ENCODE measurements around the gene ASB16.
"Not testable (repeated sequence)": the region's sequence is repeated elsewhere in the genome, so short reads cannot be mapped to it uniquely, and the experiment has no call there.

Gene ASB16

GRCh38 chr17:44134752-44135568 is 35.5 kb upstream of the ASB16 start:
- no peak for ATAC-seq (replicated peaks)
- H3K36me3 Mint-ChIP-seq (ENCODE audit: insufficient read depth) = no peaks in the 10 kb centered on the region

GRCh38 chr17:44137891-44138709 is 32.4 kb upstream of the ASB16 start:
- Mint-ChIP-seq H3K9me3 (no peaks in the 10 kb centered on the region), H3K27me3 (peaks cover 17 to 22% of the 10 kb centered on the region in 2 donors), H3K27ac (no peak overlapping the region), H3K4me3 (no peak overlapping the region), H3K36me3 (ENCODE audit: insufficient read depth) (peaks cover 12% of the 10 kb centered on the region), H3K4me1 (ENCODE audit: low read depth in 2 of 2) (peaks cover 6 to 11% of the 10 kb centered on the region in 2 donors)
- ATAC-seq (replicated peaks) (peak; percentile 12), DNase-seq (no peak)

More at GRCh38 chr17:44134752-44135568, 35.5 kb upstream of the ASB16 start:
- no peak for DNase-seq
- Mint-ChIP-seq H3K4me3 (no peak overlapping the region), H3K27ac (no peak overlapping the region), H3K4me1 (ENCODE audit: low read depth in 2 of 2) (peaks cover 0 to 2% of the 10 kb centered on the region in 2 donors), H3K9me3 (no peaks in the 10 kb centered on the region), H3K27me3 (peaks cover 17 to 22% of the 10 kb centered on the region in 2 donors)

DNA sequence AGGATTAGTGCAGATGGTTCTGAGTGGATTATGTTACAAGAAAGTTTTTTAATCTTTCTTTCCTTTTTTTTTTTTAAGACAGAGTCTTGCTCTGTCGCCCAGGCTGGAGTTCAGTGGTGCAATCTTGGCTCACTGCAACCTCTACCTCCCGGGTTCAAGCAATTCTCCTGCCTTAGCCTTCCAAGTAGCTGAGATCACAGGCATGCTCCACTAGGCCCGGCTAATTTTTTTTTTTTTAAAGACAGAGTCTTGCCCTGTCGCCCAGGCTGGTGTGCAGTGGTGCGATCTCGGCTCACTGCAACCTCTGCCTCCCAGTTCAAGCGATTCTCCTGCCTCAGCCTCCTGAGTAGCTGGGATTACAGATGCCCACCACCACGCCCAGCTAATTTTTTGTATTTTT is 26.6 kb upstream of the ASB16 start:
- H3K9me3 Mint-ChIP-seq; H3K27me3 Mint-ChIP-seq; H3K4me1 Mint-ChIP-seq (ENCODE audit: low read depth in 2 of 2); ATAC-seq (replicated peaks); DNase-seq; H3K27ac Mint-ChIP-seq: not testable (repeated sequence)
- H3K4me3 Mint-ChIP-seq = peak overlapping the region in 1 of 2 donors; percentile 29
- peaks cover 12% of the 10 kb centered on the region for H3K36me3 Mint-ChIP-seq (ENCODE audit: insufficient read depth)

DNA sequence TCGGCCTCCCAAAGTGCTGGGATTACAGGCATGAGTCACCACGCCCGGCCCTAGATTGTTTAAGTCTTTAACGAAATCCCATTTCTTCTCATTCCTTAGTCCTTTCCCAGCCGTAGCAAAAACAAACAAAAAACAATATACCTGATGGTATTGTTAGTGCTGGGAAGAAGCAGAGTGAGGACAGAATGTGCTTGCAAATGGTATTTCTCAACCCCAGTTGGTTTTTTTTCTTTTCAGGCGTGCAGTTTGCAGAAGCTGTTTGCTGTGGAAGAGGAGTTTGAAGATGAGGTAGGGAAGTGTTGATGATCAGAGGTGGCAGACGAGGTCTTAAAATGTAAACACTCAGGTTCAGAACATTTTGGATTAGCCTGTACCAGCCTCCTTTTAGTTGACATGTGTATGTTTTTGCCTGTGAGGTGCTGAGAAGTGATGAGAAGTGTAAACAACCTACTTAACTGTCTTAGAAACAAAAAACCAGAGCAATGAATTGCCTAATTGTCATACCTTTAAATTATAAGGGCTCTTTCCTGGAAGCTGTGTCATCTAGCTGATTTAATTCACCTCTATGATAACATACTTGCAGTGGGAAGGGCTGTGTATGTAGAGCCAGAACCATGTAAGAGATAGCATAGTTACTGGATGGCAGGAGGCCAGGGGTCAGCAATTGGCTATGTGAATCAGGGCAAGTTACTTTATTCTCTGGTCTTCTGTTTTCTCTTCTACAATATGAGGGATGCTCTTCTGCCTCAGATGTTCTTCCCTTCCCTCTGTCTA is 25.4 kb upstream of the ASB16 start:
- Mint-ChIP-seq H3K9me3 (no peaks in the 10 kb centered on the region), H3K27me3 (no peaks in the 10 kb centered on the region), H3K4me1 (ENCODE audit: low read depth in 2 of 2) (peaks cover 9% of the 10 kb centered on the region in 2 donors), H3K36me3 (ENCODE audit: insufficient read depth) (peaks cover 12% of the 10 kb centered on the region), H3K4me3 (no peak overlapping the region), H3K27ac (no peak overlapping the region)
- ATAC-seq (replicated peaks) = no peak
- no peak for DNase-seq

DNA sequence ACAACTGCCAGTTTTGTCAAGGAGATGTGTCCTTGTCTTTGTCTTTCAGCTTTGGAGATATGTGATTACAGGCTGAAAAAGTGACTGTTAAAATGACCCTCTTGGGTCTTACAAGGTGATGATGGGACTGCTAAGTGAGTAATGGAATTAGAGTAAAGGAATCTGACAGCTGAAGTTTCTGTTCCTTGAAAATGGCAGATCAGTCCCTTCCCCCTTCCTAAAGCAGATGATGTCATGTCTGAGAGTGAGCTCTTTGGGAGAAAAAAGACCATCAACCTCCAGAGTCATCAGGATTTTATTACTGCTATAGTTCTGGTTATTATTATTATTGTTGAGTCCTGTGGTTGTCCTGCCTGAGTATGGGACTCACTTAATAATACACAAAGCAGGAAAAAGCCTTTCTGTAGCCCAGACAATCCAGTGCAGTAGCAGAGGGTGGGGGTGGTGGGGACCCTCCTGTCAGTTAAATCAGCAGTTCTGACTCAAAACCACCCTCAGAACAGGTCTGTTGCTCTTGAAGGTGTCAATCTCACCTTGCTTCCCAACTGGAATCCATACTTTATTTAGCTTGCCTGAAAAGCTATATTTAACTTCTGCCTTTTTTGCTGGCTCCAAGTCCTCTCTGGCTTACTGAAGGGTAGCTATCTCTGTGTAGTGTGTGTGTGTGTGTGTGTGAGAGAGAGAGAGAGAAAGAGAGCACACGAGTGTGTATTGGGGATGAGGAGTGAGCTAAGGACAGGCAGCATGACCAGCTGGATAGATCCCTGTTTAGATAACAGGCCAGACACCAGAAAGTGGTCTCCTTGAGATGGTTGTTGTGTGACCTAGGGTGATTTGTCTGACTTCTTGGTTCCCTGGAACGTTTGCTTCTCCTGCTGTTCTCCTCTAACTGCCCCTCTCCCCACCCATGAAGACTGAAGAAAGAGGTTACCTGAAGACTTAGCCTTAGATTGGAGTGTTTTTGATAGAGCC is 23.8 kb upstream of the ASB16 start:
- no peaks in the 10 kb centered on the region for H3K9me3 Mint-ChIP-seq
- no peak overlapping the region for H3K27ac Mint-ChIP-seq
- H3K27me3 Mint-ChIP-seq = no peaks in the 10 kb centered on the region
- no peak for DNase-seq
- peaks cover 2% of the 10 kb centered on the region for H3K36me3 Mint-ChIP-seq (ENCODE audit: insufficient read depth)
- ATAC-seq (replicated peaks) = no peak
- peaks cover 4 to 5% of the 10 kb centered on the region in 2 donors for H3K4me1 Mint-ChIP-seq (ENCODE audit: low read depth in 2 of 2)
- no peak overlapping the region for H3K4me3 Mint-ChIP-seq

- Mint-ChIP-seq H3K9me3 (no peaks in the 10 kb centered on the region), H3K27me3 (no peaks in the 10 kb centered on the region), H3K4me1 (ENCODE audit: low read depth in 2 of 2) (peaks cover 0 to 3% of the 10 kb centered on the region in 2 donors), H3K4me3 (no peak overlapping the region), H3K27ac (no peak overlapping the region), H3K36me3 (ENCODE audit: insufficient read depth) (peaks cover 1% of the 10 kb centered on the region)
- DNase-seq (no peak), ATAC-seq (replicated peaks) (no peak)
Measured at GRCh38 chr17:44147812-44148211, 22.7 kb upstream of the ASB16 start.

DNA sequence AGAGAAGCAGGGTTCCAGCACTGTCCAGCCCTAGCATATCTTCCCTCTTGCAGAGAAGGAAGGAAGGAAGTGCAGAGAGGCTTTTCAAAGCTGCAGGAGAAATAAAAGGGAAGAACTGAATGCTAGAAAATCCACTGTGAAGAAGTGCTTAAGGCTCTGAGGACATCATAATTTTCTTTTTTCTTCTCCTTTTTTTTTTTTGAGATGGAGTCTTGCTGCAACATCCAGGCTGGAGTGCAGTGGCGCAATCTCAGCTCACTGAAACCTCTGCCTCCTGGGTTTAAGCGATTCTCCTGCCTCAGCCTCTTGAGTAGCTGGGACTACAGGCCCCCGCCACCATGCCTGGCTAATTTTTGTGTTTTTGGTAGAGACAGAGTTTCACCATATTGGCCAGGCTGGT is 21.4 kb upstream of the ASB16 start:
- ATAC-seq (replicated peaks); H3K9me3 Mint-ChIP-seq; H3K4me1 Mint-ChIP-seq (ENCODE audit: low read depth in 2 of 2); DNase-seq; H3K27me3 Mint-ChIP-seq; H3K27ac Mint-ChIP-seq; H3K4me3 Mint-ChIP-seq; H3K36me3 Mint-ChIP-seq (ENCODE audit: insufficient read depth): not testable (repeated sequence)

DNA sequence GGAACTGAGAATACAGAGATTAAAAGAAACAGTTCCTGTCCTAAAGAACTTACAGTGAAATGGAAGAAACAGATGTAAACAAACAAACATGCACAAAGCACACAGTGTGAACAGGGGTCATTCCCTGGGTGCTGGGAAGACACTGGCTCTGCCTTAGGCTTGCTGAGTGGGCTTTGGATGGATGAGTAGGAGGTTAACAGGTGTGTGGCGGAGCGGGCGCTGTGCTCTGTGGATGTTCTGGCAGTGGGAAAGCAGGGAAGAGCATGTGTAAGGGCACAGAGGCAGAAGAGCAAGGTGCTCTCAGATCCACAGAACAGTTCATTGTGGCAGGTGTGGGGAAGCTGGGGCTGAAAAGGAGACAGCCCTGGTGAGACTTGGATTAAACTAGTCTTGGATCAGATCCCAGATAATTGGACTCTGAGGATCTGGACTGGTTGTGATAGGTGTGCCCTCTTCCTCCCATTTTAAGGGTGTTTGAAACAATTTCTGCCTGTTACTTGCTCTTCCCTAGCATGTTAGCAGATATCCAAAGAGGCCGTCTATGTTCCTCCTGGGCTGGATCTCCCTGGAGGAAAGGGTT is 20.7 kb upstream of the ASB16 start:
- DNase-seq (no peak), ATAC-seq (replicated peaks) (no peak)
- Mint-ChIP-seq H3K27me3 (no peaks in the 10 kb centered on the region), H3K4me3 (no peak overlapping the region), H3K27ac (no peak overlapping the region), H3K4me1 (ENCODE audit: low read depth in 2 of 2) (peaks cover 0 to 3% of the 10 kb centered on the region in 2 donors), H3K36me3 (ENCODE audit: insufficient read depth) (peaks cover 3% of the 10 kb centered on the region), H3K9me3 (no peaks in the 10 kb centered on the region)

DNA sequence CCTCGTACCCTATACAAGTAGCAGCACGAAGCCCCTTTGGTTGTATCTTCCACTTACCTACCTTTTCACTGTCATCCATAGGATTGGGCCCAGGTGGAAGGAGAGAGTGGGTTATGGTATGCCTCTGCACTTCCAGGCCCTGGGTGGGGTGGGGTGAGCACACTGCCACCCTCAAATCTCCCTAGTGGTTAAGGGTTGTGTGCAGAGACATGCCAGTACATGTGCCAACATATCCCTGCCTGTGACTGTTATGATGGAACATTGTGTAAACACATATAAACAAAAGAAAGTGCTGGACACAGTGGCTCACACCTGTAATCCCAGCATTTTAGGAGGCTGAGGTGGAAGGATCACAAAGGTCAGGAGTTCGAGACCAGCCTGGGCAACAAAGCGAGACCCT is 17.6 kb upstream of the ASB16 start:
- Mint-ChIP-seq H3K36me3 (ENCODE audit: insufficient read depth) (peaks cover 3% of the 10 kb centered on the region), H3K27ac (no peak overlapping the region)
- DNase-seq = no peak

DNA sequence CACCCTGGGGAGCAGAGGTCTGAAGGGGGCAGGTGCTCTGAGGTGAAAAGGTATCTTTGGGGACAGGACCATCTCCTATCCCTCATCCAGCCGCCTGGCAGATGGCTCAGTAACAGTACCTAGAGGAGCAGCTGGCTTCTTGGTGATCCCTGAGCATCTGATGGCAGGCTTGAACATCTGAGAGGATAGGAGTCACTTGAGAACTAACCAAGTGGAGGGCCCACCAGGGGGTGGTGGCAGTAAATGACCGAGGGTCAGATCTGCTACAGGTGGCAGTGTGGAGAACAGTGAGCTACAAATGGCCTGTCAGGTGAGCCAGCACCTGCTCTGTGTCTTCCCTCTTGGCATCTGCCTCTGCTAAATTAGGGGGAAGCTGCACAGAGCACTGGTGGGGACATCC is 15.0 kb upstream of the ASB16 start:
- peaks cover 3% of the 10 kb centered on the region for H3K36me3 Mint-ChIP-seq (ENCODE audit: insufficient read depth)
- H3K9me3 Mint-ChIP-seq = no peaks in the 10 kb centered on the region
- no peak overlapping the region for H3K4me3 Mint-ChIP-seq
- peaks cover 0 to 2% of the 10 kb centered on the region in 2 donors for H3K4me1 Mint-ChIP-seq (ENCODE audit: low read depth in 2 of 2)
- peak overlapping the region in 1 of 2 donors; percentile 28 for H3K27ac Mint-ChIP-seq
- DNase-seq = no peak
- no peak for ATAC-seq (replicated peaks)
- no peaks in the 10 kb centered on the region for H3K27me3 Mint-ChIP-seq

More for the DNA sequence above, 17.6 kb upstream of the ASB16 start:
- no peak for ATAC-seq (replicated peaks)
- Mint-ChIP-seq H3K27me3 (no peaks in the 10 kb centered on the region), H3K4me1 (ENCODE audit: low read depth in 2 of 2) (peaks cover 0 to 3% of the 10 kb centered on the region in 2 donors), H3K4me3 (no peak overlapping the region), H3K9me3 (no peaks in the 10 kb centered on the region)

- no peak overlapping the region for H3K4me3 Mint-ChIP-seq
- H3K36me3 Mint-ChIP-seq (ENCODE audit: insufficient read depth) = peaks cover 3% of the 10 kb centered on the region
- no peaks in the 10 kb centered on the region for H3K9me3 Mint-ChIP-seq
- peaks cover 0 to 2% of the 10 kb centered on the region in 2 donors for H3K4me1 Mint-ChIP-seq (ENCODE audit: low read depth in 2 of 2)
- DNase-seq = no peak
- peak; percentile 45 for ATAC-seq (replicated peaks)
- peak overlapping the region in 1 of 2 donors; percentile 81 for H3K27ac Mint-ChIP-seq
- H3K27me3 Mint-ChIP-seq = no peaks in the 10 kb centered on the region
Measured at GRCh38 chr17:44159519-44160210, 10.8 kb upstream of the ASB16 start.

DNA sequence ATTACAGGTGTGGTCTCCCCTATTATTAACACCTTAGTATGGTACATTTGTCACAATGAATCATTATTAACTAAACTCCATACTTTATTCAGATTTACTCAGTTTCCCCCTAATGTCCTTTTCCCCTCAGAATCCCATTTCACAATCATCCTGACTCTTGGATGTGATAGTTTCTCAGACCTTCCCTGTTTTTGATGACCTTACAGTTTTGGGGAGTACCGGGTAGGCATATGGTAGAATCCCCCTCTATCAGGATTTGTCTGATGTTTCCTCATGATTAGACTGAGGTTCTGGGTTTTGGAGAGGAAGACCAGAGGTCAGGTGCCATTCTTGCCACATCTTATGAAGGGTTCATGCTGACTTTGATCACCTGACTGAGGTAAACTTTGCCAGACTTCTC is 6.0 kb upstream of the ASB16 start:
- Mint-ChIP-seq H3K36me3 (ENCODE audit: insufficient read depth) (peaks cover 6% of the 10 kb centered on the region), H3K27ac (no peak overlapping the region), H3K27me3 (no peaks in the 10 kb centered on the region), H3K4me1 (ENCODE audit: low read depth in 2 of 2) (peaks cover 8 to 11% of the 10 kb centered on the region in 2 donors), H3K4me3 (no peak overlapping the region), H3K9me3 (no peaks in the 10 kb centered on the region)
- no peak for DNase-seq
- ATAC-seq (replicated peaks) = no peak

Data from effector memory CD8-positive, alpha-beta T cell (primary cell).